GM19467 (cell line): Measurements from ENCODE around the gene NDUFB8.
A peak's percentile ranks its signal among the peaks of the same experiment; 100 is the strongest.

Experiments used
- ATAC-seq: cut with Tn5 transposase; IDR thresholded peaks from one replicate; pipeline ENCODE4 v1.9.1; 2021; ENCODE audit warnings: mild to moderate bottlenecking, moderate library complexity; ENCODE audit not compliant: unreplicated experiment

Gene NDUFB8

DNA sequence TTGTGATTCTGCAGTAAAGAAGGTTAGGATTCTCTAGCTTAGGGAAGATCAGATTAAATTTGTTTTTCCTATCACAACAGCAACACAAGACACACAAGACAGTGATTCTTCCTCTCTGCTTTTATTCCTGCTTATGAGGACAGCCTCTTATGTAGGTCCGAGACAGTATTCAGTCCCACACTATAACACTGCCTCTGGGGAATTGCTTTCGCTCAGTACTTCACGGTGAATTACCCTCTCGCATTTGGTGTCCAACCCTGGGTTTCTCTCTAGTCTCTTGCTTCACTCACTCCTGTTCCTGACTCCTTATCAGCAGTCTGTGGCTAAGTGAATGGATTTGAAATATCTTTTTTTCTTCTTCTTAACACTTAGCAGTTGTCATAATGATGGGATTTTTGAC lies 7.8 kb upstream of the NDUFB8 start:
- ATAC-seq: no peak

DNA sequence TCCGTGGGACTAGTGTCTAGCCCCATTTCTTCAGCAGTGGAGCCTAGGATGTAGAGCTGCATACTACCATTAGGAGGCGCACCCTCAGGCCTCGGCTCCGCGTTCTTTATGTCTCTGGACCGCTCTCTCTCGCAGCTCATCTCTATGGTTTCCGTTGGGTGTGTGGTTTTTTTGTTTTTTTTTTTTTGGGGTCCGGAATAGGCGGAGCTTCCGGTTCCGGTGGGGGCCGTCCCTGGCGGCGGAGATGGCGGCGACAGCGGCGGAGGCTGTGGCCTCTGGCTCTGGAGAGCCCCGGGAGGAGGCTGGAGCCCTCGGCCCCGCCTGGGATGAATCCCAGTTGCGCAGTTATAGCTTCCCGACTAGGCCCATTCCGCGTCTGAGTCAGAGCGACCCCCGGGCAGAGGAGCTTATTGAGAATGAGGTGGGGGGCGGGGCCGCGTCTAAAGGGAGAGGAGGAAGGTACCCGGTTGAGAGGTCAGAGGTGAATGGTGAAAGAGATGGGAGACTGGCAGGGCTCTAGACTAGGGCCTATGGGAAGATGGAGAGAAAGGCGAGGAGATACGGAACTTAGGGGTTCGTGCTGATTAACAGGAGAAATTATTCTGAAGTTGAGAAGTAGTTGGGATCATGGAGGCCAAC lies 6.2 kb upstream of the NDUFB8 start, which contains the start of gene HIF1AN:
Gene HIF1AN (plus strand): TSS at position 229 of the 639 bp plus-strand sequence. CDS start 16 bp downstream, at position 245.
- peak; percentile 86 for ATAC-seq

DNA sequence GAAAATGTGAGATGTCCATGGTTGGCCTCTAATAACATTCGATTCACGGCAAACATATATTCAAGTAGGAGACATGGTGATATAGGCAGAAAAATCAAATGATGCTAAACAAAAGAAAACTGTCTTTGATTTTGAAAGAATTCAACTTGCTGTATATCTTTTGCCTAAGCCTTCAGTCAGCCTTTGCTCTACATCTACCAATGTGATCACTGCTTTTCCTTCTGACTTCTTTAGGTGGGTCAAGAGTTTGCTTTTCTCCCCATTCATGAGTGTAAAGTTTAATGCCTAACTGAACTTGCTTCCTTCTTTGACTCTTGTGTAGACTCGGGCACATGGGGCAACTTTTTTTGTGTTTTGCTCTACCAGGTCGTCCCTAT lies 5.7 kb upstream of the NDUFB8 start:
- ATAC-seq: no peak

DNA sequence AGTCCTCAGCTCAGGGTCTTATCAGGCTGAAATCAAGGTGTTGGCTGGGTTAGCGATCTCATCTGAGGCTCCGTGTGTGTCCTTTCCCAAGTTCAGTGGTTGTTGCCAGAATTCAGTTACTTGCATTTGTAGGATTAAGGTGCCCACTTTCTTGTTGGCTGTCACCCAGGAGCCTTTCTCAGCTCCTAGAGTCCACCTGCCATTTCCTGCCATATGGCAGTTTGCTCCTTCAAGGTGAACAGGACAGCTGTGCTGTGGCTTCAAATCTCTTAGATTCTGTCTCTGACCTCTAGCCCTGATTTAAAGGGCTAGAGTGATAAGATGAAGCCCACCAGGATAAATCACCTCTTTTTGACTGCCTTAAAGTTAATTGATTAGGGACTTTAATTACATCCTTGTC lies 5.1 kb upstream of the NDUFB8 start:
- ATAC-seq: no peak

DNA sequence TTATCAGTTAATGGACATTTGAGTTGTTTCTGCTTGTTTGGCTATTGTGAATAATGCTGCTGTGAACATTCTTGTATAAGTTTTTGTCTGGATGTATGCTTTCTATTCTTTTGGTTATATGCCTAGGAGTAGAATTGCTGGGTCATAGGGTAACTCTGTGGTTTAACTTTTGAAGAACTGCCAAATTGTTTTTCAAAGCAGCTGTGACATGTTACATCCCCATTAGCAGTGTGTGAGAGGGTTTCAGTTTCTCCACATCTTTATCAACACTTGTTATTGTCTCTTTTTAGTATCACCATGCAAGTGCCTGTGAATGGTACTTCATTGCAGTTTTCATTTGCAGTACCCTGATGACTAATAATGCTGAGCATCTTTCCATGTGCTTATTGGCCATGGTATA lies 2.1 kb upstream of the NDUFB8 start:
- ATAC-seq: no peak

DNA sequence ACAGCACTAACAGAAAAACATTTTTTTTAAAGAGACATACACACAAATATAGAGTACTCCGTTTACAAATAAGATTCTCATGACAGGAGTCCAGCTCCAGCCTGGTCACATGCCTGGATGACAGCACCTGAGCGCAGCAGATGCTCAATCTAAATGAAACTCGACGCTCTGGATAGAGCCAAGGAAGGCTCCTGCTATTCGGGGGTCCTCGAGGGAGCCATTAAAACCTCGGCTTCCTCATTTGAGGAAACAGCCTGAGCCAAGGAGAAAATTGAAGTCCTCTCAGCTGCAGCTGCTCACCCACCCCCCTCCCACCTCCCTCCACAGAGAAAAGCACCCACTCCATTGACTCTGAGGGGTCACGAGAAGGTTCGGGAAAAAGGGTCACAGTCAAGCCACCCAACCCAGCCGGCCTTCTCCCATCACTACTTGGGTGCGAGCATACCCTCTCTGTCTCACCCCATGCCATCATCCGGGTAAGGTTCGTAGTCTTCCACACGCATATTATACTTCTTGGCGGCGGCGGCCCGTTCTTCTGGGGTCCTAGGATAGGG lies 673 bp downstream of the NDUFB8 start:
- ATAC-seq: no peak

DNA sequence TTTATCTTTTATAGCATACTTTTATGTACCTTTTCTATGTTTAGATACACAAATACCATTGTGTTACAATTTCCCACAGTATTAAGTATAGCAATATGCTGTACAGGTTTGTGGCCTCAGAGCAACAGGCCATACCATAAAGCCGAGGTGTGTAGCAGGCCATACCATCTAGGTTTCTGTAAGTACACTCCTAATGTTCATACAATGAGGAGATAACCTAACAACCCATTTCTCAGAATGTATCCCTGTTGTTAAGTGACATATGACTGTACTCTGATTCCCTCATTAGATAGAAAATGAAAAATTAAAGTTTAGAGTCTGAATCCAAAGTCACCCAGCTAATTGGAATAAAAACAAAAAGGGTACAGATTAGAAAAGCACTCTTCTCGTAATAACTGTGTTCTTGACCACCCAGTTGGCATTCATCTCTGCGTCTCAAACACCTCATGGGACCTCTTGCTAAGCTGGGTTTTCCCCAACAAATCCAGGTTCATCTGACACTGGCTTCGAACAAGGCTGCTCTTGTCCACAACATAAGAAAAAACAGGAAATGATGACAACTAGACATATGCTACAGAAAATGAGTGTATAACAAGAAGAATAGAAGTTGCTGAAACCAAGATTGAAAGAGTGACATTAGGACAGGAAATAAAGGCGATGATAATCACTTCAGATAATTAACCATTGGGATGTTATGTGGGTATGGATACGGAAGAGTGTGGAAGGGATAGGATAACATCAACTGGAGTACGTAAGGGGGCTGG lies 1.4 kb downstream of the NDUFB8 start:
- ATAC-seq: no peak

DNA sequence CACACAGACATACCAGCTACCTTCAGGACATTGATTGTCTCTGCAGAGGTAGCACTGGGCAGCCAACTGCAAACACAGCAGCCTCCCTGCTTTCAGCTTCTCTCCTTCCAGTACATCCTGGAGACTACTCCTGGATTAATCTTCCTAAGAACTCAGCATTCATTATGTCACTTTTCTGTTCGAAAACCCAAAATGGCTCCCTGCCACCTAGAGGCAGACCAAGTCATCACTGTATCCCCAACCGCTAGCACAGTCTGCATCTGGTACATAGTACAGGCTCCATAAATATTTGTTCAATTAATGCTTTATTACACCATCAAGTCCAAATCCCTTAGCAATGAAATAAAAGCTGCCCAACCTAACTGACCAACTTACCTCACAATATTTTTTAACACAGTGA lies 5.0 kb downstream of the NDUFB8 start:
- no peak for ATAC-seq

DNA sequence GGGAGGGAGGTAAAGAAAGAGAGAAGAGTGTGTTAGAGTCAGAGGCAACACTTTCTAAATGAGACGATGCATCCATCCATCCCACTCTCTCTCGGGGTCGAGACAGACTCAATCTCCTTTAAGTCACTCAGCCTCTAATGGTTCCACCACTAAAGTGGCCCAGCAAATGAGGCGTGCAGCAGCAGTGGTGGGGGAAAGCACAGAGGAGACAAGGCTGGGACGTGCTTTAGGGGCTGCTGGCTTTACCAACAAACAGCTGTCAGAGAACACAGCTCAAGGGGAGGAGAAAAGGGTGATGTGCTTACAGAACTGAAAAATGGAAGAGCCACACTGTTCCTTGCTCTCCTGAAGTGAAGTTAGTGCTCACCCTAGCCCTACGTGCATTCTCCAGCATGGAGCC lies 5.5 kb downstream of the NDUFB8 start:
- no peak for ATAC-seq

DNA sequence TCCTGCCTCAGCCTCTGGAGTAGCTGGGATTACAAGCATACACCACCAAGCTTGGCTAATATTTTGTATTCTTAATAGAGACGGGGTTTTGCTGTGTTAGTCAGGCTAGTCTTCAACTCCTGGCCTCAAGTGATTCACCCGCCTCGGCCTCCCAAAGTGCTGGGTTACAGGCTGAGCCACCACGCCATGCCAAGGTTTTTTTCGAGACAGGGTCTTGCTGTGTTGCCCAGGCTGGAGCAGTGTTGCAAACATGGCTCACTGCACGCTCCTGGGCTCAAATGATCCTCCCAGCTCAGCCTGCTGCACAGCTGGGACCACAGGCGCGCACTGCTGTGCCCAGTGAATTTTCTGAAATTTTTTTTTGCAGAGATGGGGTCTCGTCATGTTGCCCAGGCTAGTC lies 6.7 kb downstream of the NDUFB8 start:
- ATAC-seq: no peak

DNA sequence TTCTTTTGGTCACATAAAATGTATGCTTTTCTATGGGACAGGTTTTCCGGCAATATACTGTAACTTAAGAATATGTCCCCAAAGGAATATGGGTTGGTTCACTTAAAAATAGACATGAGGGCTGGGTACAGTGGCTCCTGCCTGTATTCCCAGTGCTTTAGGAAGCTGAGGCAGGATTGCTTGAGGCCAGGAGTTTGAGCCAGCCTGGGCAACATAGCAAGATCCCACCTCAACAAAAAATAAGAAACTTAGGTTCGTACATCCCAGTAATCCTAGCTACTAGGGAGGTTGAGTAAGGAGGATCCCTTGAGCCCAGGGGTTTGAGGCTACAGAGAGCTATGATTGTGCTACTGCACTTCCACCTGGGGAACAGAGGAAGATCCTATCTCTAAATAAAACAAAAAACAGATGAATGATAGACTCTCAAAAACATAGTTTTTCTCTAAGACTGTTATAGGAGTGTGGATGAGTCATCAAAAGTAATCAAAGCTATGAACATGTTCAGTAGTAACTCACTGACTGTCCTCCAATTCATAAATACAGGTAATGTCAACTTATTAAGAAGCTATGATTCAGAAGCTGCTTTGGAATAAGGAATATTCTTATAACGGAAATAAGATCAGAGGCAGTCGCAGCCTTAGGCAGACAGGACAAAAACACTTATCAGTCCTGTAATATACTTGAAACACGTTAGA lies 7.4 kb downstream of the NDUFB8 start:
- no peak for ATAC-seq

DNA sequence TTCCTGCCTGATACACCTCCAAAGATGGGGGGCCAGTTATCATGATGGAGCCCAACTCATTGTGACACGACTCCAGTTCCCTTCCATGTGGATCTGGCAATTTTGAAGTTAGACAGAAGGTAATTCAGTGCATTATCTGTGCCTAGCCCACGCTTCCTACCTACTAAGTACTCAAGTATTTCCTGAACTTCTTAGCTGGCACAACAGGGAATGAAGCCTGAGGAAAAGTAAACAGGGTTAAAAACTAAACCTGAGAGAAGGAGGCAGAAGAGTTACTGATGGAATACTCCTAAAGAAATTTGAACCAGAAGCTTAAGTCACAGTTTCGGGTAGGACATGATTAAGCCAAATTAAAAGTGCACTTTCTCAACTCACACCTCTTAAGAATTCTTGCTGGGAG lies 8.9 kb downstream of the NDUFB8 start:
- ATAC-seq: no peak

DNA sequence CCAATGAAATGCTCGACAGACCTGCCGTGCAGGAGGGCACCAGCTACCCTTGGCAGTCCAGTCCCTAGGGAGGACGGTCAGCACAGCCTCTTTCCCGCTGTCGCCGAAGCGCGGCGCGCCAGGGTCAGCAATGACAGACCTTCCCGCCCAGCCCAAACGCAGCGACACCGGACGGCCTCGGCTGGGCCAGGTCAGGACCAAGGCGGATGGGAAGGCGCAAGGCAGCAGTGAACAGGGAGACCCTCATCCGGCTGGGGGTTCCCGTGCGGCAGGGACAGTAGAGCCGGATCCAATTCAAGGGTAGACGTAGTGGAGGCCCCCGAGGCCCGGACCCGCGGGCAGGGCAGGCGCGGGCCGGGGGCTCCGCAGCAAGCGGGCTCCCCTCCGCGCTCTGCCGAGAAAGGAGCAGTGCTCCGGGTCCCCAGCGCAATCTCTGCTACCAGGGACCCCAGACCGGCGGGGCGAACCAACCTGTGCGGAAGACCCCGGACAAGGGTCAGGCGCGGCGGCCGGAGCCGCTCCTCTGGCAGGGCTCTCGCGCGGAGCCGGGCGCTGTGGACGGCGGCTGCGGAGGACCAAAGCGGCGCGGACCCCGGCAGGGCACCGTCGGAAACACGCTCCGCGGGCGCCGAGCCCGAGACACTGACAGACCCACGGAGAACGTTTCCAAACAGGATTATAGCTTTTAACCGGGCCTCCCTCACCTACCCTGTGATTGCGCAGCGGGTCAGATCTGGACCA lies 10.2 kb downstream of the NDUFB8 start, which contains the start of gene SEC31B:
Gene SEC31B (minus strand): TSS at position 551 of the 741 bp plus-strand sequence. CDS start 2,909 bp downstream, outside the sequence.
- ATAC-seq: no peak

DNA sequence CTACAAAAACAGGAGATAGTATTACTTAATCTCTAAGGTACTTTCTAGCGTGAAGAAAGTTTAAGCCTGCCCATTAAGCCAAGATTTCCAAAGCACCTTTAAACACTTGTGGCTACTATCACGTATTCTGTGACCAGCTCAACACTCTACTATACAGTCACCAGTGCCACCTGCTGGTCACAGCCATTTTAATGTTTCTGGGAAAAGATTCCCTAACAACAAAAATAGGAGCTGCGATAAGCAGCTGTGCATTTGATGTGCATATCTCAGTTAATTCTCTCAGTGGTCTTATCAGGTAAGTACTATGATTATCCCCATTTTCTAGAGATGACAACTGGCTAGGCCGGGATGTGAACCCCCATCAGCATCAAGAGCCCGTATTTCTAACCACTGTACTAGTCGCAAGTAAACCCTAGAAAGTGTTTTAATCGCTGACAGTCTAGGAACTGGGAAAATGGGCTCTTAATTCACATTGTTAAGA lies 10.9 kb downstream of the NDUFB8 start:
- no peak for ATAC-seq

DNA sequence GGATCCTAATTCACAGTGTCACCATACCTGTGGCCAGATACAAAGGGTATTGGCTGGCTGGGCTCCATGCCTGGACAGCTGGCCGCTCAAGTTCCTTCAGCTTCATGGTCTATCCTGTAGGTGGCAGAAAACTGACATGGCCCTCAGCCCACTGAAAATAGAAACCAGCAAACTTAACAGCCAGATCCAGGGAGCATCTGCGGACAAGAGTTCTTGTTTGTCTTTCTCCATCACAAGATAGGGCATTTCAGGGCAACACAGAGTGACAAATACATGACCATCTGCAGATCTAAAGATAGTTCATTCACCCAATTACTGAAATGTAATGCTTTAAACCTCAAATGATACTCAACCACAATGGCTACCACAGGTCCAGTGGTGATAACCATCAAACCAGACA lies 12.8 kb downstream of the NDUFB8 start:
- no peak for ATAC-seq

DNA sequence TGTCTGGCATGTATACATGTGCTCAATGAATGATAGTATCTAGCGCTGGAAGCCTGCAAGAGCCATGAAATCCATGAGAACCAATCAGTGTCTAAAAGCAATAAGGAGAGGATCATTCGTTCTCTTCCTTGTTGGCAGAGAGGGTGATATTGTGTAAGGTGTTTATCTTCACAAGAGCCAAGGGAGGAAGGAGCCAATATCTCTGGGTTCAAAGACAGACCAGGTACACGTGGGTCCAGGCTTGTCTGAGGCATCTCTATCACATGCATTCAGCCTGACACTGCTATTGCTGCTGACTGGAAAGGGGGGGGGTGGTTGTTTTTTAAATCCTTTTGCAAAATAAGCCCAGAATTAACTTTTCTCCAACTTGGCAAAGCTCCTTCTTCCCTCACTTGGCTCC lies 14.1 kb downstream of the NDUFB8 start:
- no peak for ATAC-seq

DNA sequence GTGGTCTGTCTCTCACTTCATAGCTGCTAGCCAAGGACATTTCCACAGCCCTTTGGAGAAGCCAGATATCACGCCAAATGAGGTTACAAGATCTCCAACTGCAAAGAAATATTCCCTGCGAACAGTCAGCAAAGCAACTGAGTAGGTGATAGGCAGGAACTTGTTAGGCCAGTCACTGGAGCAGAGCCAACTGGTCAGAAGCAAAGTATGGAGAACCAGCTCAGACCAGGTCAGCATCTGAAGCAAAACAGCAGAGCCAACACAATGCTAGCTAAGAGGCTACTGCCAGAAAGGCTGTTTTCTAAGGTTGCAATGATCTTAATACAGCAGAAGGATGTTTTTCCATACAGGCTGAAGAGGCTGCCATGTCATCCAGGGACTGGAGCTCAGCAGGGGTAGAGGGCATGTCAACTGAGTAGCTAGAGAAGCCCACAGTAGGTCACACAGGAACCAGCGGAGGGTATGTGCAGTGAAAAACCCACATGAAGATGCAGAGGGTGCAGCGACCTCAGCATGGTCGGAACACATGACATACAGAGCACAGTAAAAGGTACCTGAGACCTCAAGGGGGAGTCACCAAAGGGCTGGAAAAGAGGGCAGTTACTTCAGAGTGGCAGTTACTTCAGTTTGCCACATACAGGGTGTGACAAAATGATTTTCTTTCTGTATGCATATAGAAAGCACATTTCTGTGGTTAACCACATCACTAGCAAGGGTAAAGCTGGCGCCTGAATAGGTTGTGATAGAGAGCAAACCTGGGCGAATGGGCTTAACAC lies 18.9 kb downstream of the NDUFB8 start:
- ATAC-seq: no peak

DNA sequence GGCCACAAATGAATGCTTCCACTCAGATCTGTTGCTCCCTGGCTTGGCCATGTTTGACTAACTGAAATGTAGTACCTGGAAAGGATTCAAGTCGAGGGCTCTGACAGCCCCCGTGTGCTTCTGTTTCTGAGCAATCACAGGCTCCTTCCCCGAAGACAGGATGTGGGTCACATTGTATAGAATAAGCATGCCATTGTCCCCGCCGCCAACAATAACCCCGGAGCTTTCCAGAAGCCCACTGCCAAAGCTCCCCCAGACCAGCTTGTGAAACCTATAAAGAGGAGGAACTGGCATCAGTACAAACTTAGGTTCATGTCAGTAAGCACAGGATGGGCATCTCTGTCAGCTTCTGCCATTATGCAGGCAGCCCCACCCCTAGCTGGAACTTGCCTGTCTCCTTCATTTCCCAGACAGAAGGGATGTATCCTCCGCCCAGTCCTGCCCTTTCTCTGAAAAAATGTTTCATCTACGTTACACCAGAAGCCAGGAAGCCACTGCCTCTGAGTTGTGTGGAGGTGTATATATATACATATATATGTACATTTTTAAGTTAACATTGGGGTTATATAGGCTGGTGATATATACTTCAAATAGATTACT lies 20.3 kb downstream of the NDUFB8 start:
- no peak for ATAC-seq

DNA sequence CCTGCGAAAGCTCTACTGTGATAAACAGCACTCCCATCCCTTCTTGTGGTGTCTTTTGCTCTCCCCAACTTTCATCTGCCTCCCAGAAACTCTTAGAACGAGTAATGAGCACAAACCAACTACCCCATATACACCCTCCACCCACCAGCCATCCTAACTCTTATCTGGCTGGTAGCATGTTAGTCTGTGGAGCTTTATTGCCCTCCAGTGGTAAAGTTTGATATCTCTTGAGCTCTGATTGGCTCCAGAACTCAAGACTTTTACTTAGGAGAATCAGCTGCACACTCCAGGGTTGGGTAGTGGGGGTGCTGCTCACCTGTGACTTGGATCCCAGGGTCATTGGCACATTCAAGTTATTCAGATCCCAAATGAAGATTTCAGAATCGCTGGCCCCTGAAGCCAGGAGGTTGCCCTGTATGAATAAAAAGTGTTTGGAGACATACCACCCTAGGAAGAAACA lies 20.9 kb downstream of the NDUFB8 start:
- peak; percentile 65 for ATAC-seq
